GM19372 (cell line): ENCODE data around the gene DYNLL1.
"Not testable (repeated sequence)": the region's sequence is repeated elsewhere in the genome, so short reads cannot be mapped to it uniquely, and the experiment has no call there.

Experiments used
- ATAC-seq: cut with Tn5 transposase; IDR thresholded peaks from one replicate; pipeline ENCODE4 v1.9.1; 2021; ENCODE audit warnings: mild to moderate bottlenecking, low read depth, moderate library complexity; ENCODE audit not compliant: unreplicated experiment

DYNLL1 gene

GRCh38 chr12:120504587-120504986 is 8.7 kb downstream of the DYNLL1 start:
- ATAC-seq = no peak

DNA sequence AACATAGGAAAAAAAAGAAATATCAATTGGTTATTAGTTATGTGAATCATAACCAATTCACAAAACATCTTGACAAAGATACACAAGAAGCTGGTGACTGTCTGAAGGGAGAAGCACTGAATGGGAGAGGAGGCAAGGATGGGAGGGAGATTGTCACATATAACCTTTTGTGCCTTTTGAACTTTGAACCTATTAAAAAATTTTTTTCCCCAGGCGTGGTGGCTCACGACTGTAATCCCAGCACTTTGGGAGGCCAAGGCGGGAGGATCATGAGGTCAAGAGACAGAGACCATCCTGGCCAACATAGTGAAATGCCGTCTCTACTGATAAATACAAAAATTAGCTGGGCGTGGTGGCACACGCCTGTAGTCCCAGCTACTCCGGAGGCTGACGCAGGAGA is 12.6 kb downstream of the DYNLL1 start:
- ATAC-seq = no peak

GRCh38 chr12:120514002-120514401 is 18.1 kb downstream of the DYNLL1 start:
- ATAC-seq = no peak

- ATAC-seq = no peak
These were observed 19.6 kb downstream of the DYNLL1 start for GRCh38 chr12:120515496-120515895.

DNA sequence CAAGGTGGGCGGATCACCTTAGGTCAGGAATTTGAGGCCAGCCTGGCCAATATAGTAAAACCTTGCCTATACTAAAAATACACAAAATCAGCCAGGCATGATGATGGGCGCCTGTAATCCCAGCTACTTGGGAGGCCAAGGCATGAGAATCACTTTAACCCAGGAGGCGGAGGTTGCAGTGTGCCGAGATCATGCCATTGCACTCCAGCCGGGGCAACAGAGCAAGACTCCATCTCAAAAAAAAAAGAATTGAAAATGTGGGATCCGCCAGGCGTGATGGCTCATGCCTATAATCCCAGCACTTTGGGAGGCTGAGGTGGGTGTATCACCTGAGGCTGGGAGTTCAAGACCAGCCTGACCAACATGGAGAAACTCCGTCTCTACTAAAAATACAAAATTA is 23.4 kb downstream of the DYNLL1 start:
- not testable (repeated sequence) for ATAC-seq

DNA sequence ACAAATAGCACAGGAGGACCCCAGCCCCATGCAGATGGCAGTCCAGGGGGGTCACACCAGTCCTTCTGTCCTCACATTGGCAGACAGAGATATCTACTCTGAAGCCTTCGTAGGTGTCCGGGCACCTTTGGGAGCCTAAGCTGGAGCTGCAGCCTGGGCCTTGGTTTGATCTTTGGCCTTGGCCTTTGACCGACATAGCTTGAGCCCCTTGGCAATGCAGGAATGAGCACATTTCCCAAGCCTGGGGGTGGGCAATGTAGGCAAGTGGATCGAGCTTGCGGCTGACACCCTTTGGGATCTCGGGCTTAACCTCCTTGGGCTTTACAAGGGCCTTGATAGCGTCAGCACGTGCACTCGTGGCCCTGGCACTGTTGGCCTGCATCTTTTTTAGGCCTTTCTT is 26.7 kb downstream of the DYNLL1 start:
- ATAC-seq = no peak

DNA sequence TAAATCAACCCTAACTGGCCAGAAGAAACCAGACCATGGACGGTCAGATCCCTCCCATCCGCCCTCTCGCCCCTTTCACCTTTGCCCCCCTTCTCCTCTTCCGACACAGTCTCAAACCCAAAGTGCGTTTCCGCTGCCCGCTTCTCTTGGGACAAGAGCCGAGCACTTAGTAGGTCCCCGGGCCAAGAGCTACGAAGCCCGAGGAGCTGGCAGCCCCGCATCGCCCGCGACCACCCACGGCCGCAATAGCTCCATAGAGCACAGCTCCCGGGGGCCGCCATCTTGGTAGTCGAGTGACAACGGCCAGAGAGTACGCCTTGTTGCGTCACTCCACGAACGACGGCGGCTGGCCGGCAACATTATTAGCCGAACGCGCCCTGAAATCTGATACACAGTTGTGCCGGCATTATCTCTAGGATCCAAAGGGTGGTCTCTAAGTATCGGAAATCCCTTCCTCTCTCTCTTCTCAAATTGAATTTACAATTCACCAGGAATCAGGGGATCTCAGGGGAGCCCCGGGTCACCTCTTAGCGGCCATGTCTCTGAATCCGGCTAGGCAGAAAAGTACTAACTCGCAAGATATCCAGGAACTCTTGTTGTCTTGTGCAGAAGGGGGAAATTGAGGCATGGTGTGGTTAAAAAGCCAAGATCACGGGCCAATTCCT is 33.1 kb downstream of the DYNLL1 start, which contains the start of gene COQ5:
Gene COQ5, minus strand, starts transcription at position 298 of the 665 bp plus-strand sequence. Its CDS starts 17 bp downstream, at position 281.
- peak; percentile 75 for ATAC-seq

DNA sequence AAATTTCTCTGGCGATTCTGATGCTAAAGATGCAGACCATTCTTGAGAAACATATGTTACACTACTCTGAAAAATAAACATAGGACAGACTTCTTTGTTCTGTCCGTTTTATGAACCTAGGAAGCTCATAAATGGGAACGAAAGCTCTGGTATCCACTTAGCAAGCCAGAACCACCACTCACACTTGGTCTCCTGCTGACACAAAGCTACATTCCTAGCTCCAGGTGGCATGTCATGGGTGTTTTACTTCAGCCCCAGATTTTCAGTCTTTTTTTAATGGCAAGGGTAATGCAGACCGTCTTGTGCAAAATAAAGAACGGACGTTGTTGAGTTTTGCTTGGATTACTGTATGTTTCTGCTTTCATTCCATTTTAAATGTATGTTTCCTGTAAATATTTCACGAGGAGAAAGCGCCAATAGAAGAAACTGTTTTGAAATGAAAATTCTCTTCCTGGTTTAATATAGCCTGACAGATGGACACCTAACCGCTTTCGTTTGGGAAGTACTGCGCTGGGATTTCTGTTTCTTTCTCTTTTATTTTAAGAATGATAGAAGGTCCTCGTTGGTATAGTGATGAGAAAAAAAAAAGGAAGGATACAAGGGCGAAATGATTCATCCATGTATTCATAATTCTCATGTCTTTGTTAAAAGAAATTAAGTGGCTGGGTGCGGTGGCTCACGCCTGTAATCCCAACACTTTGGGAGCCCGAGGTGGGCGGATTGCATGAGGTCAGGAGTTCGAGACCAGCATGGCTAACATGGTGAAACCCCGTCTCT is 33.9 kb downstream of the DYNLL1 start:
- ATAC-seq = no peak

GRCh38 chr12:120530418-120530761 is 34.5 kb downstream of the DYNLL1 start:
- ATAC-seq = not testable (repeated sequence)

DNA sequence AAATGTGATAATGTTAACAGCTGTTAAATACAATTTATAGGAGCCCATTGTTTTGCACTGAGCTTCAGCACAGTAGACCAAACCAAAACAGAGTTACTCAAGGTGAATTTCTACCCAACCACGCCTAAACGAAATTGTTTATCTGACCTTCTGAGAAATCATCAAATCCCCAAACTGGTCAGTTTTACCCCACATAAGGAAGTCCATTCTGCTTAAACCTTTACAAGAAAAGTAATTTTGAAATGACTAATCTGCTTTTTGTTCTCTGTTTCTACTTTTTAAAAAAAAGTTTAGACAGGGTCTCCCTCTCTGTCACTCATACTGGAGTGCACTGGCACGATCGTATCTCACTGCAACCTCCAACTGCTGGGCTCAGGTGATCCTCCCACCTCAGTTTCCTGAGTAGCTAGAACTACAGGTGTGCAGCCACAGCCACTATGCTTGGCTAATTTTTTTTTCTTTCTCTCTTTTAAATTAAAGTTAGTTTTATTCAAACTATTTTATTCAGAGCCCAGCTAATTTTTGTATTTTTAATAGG is 36.9 kb downstream of the DYNLL1 start:
- ATAC-seq = no peak

GRCh38 chr12:120534203-120534702 is 38.3 kb downstream of the DYNLL1 start, which contains the start of gene RNF10:
Gene RNF10 (plus strand): TSS chr12:120534356. CDS start chr12:120534812, 456 bp downstream.
- no peak for ATAC-seq

GRCh38 chr12:120534703-120535655 is 39.1 kb downstream of the DYNLL1 start:
- no peak for ATAC-seq

DNA sequence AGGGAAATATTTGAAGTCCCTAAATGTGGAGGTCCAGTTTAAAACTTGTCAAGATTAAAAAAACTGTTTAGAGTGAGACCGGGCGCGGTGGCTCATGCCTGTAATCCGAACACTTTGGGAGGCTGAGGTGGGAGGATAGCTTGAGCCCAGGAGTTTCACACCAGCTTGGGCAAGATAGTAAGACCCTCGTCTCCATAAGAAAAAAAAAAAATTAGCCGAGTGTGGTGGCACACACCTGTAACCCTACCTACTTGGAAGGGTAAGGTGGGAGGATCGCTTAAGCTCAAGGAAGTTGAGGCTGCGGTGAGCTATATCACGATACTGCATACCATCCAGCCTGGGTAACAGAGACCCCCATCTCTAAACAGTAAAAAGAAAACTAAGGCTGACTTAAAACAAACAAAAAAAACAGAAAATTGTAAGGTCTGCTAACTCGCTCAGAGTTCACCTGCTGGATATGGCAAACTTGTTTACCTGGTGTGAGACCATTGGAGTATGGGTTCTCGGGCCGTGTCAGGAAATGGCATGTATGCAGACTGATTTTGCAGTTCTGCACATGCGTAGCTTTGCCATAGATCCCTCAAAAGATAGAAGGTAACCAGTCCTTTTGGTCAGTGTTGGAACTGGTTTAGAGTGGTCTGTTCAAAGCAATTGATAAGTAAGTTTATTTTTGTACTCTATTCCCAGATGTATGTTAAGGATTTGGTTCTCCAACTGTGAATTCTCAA is 40.3 kb downstream of the DYNLL1 start:
- no peak for ATAC-seq

DNA sequence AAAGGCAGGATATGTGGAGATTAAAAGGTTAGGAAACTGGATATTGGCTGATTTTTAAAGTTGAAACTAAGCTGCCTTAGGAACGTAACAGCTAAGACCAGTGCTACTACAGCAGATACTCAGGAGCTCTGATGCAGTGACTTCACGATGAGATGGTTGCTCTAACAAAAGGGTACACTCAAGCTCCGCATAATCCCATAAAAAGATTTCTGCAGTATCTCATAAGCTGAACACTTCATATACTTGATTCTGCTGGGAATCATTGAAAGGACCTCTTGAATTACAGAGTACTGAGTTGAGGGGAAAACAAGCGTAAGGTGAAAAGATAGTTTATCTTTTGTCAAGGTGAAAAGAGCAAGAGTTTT is 41.9 kb downstream of the DYNLL1 start:
- ATAC-seq = no peak

- no peak for ATAC-seq
These were observed 42.6 kb downstream of the DYNLL1 start for GRCh38 chr12:120538281-120539156.

- no peak for ATAC-seq
These were observed 43.4 kb downstream of the DYNLL1 start for GRCh38 chr12:120539303-120539702.

GRCh38 chr12:120540445-120540844 is 44.5 kb downstream of the DYNLL1 start:
- ATAC-seq = no peak

DNA sequence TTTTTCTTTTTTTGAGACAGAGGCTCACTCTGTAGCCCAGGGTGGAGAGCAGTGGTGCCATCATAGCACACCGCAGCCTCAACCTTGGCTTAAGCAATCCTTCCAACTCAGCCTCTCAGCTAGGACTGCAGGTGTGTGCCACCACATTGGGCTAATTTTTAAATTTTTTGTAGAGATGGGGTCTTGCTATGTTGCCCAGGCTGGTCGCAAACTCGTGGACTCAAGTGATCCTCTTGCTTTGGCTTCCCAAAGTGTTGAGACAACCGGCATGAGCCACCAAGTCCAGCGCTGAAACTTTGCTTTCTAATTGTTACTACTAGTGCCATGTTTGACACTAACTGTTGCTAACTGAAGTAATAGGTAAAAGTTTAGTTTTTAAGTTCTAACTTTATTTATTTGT is 46.3 kb downstream of the DYNLL1 start:
- no peak for ATAC-seq

GRCh38 chr12:120544691-120545090 is 48.8 kb downstream of the DYNLL1 start:
- no peak for ATAC-seq
